ENCODE data around the gene RYR3. TPM values are rescaled to one million over a fixed set of nuclear protein-coding genes. Genes with fewer than 3 reads are reported as not detected.
A peak's percentile ranks its signal among the peaks of the same experiment; 100 is the strongest.

The RYR3 gene
- polyA plus RNA-seq, 1 donor (not counting 4 experiments of a cell fraction or from before 2014, with no cell fraction given): 0.04 TPM

GRCh38 chr15:33859992-33860545, 549.3 kb downstream of the RYR3 start:
- dilution Hi-C loops (cut with MboI; ENCODE audit: extremely low pct_ligation_motif_present, low sequenced_read_pairs): no loop called here
- Histone ChIP-seq H3K9me1 (ENCODE audit: control insufficient read depth, extremely low read depth, insufficient read depth, low read length) (no peaks in the 10 kb centered on the region), H4K20me1 (ENCODE audit: control insufficient read depth, extremely low read depth, insufficient read depth, low read length) (no peaks in the 10 kb centered on the region), H3K9ac (ENCODE audit: control insufficient read depth, extremely low read depth, insufficient read depth, low read length) (no peak overlapping the region), H3K79me2 (ENCODE audit: control insufficient read depth, insufficient read depth, low read length) (no peaks in the 10 kb centered on the region), H3K4me2 (ENCODE audit: control insufficient read depth, extremely low read depth, insufficient read depth, low read depth, low read length) (no peak overlapping the region), H3K36me3 (ENCODE audit: control insufficient read depth in 2 of 2, extremely low read depth in 1 of 2, insufficient read depth in 2 of 2, low read length in 2 of 2) (peaks cover 0 to 5% of the 10 kb centered on the region in 2 experiments), H3K27me3 (ENCODE audit: control insufficient read depth, extremely low read depth, insufficient read depth, low read length) (no peaks in the 10 kb centered on the region), H3K4me1 (ENCODE audit: control insufficient read depth, extremely low read depth, insufficient read depth, low read length) (peaks cover 11% of the 10 kb centered on the region), H3K4me3 (ENCODE audit: control insufficient read depth in 2 of 3, extremely low read depth in 1 of 3, insufficient read depth in 2 of 3, low read depth in 1 of 3, low read length in 3 of 3) (no peak overlapping the region), H2AFZ (ENCODE audit: control insufficient read depth, low read length) (no peak overlapping the region), H3K9me3 (ENCODE audit: control insufficient read depth, low read depth, low read length) (no peaks in the 10 kb centered on the region), H3K27ac (ENCODE audit: control insufficient read depth, insufficient read depth, low read length) (no peak overlapping the region)
- DNase-seq (ENCODE audit: low read depth, low spot score): no peak
- no peak for TF ChIP-seq CTCF (optimal IDR thresholded peaks at IDR 0.05 in 1 of 3, IDR thresholded peaks at IDR 0.05 in 1 of 3, conservative IDR thresholded peaks at IDR 0.05 in 1 of 3; ENCODE audit: extremely low read depth in 1 of 3, insufficient read depth in 2 of 3, low read length in 3 of 3)
- no peak for TF ChIP-seq EZH2 (IDR thresholded peaks at IDR 0.05; ENCODE audit: low read length)
- FAIRE-seq: no peak

- peak overlapping the region; percentile 22 for H3K4me2 ChIP-seq (ENCODE audit: control insufficient read depth, extremely low read depth, insufficient read depth, low read depth, low read length)
- TF ChIP-seq EZH2 (IDR thresholded peaks at IDR 0.05; ENCODE audit: low read length) (no peak), CTCF (optimal IDR thresholded peaks at IDR 0.05 in 1 of 3, IDR thresholded peaks at IDR 0.05 in 1 of 3, conservative IDR thresholded peaks at IDR 0.05 in 1 of 3; ENCODE audit: extremely low read depth in 1 of 3, insufficient read depth in 2 of 3, low read length in 3 of 3) (no peak)
These were observed 550.0 kb downstream of the RYR3 start for GRCh38 chr15:33860754-33861153.

More at GRCh38 chr15:33860754-33861153, 550.0 kb downstream of the RYR3 start:
- Histone ChIP-seq H3K36me3 (ENCODE audit: control insufficient read depth in 2 of 2, extremely low read depth in 1 of 2, insufficient read depth in 2 of 2, low read length in 2 of 2) (peaks cover 0 to 5% of the 10 kb centered on the region in 2 experiments), H2AFZ (ENCODE audit: control insufficient read depth, low read length) (no peak overlapping the region), H3K9me3 (ENCODE audit: control insufficient read depth, low read depth, low read length) (no peaks in the 10 kb centered on the region), H4K20me1 (ENCODE audit: control insufficient read depth, extremely low read depth, insufficient read depth, low read length) (no peaks in the 10 kb centered on the region), H3K79me2 (ENCODE audit: control insufficient read depth, insufficient read depth, low read length) (no peaks in the 10 kb centered on the region), H3K27me3 (ENCODE audit: control insufficient read depth, extremely low read depth, insufficient read depth, low read length) (no peaks in the 10 kb centered on the region), H3K9ac (ENCODE audit: control insufficient read depth, extremely low read depth, insufficient read depth, low read length) (no peak overlapping the region), H3K4me3 (ENCODE audit: control insufficient read depth in 2 of 3, extremely low read depth in 1 of 3, insufficient read depth in 2 of 3, low read depth in 1 of 3, low read length in 3 of 3) (no peak overlapping the region), H3K9me1 (ENCODE audit: control insufficient read depth, extremely low read depth, insufficient read depth, low read length) (no peaks in the 10 kb centered on the region), H3K4me1 (ENCODE audit: control insufficient read depth, extremely low read depth, insufficient read depth, low read length) (peaks cover 11% of the 10 kb centered on the region), H3K27ac (ENCODE audit: control insufficient read depth, insufficient read depth, low read length) (no peak overlapping the region)
- dilution Hi-C loops (cut with MboI; ENCODE audit: extremely low pct_ligation_motif_present, low sequenced_read_pairs): no loop called here
- DNase-seq (ENCODE audit: low read depth, low spot score) (no peak), FAIRE-seq (no peak)
